LHCN-M2 (cell line): ENCODE measurements around the gene RASSF4. TPM values are rescaled to one million over a fixed set of nuclear protein-coding genes. Genes with fewer than 3 reads are reported as not detected.

Experiments
- DNase-seq: peaks from one replicate; pipeline ENCODE4 v3.0.0-alpha.2; 2012; ENCODE audit warnings: low read depth
- total RNA-seq: library from RNA; depleted of rRNA; stranded (reverse); fragments of >200 nt; gene quantifications from 2 replicates; pipeline ENCODE4 v1.2.3, GENCODE V29; 2014

The RASSF4 gene
- total RNA-seq, 1 experiment from 2014 or later = 29.5 TPM

- DNase-seq = no peak
These were observed 16.1 kb downstream of the RASSF4 start for GRCh38 chr10:44975431-44976331.

GRCh38 chr10:44976352-44977198 is 17.0 kb downstream of the RASSF4 start:
- no peak for DNase-seq

GRCh38 chr10:44977287-44978212 is 17.9 kb downstream of the RASSF4 start:
- no peak for DNase-seq

GRCh38 chr10:44978213-44978569 is 18.6 kb downstream of the RASSF4 start:
- DNase-seq = no peak

GRCh38 chr10:44978570-44979280 is 19.1 kb downstream of the RASSF4 start, which contains the start of gene DEPP1:
TSS of gene DEPP1 (minus strand) at chr10:44978809. CDS start at chr10:44978030, 779 bp downstream.
- peak; percentile 93 for DNase-seq

- no peak for DNase-seq
These were observed 19.9 kb downstream of the RASSF4 start for GRCh38 chr10:44979281-44980191.

- peak; percentile 29 for DNase-seq
These were observed 20.9 kb downstream of the RASSF4 start for GRCh38 chr10:44980309-44981171.

GRCh38 chr10:44981172-44982113 is 21.8 kb downstream of the RASSF4 start:
- DNase-seq = peak; percentile 91

GRCh38 chr10:44982114-44982460 is 22.5 kb downstream of the RASSF4 start:
- peak; percentile 86 for DNase-seq

- no peak for DNase-seq
These were observed 22.9 kb downstream of the RASSF4 start for GRCh38 chr10:44982496-44982895.

- no peak for DNase-seq
These were observed 23.7 kb downstream of the RASSF4 start for GRCh38 chr10:44983066-44983894.

- no peak for DNase-seq
These were observed 24.3 kb downstream of the RASSF4 start for GRCh38 chr10:44983895-44984278.

- DNase-seq = no peak
These were observed 25.1 kb downstream of the RASSF4 start for GRCh38 chr10:44984671-44985101.

GRCh38 chr10:44985175-44985681 is 25.6 kb downstream of the RASSF4 start:
- no peak for DNase-seq

- DNase-seq = no peak
These were observed 26.6 kb downstream of the RASSF4 start for GRCh38 chr10:44986179-44986578.

- DNase-seq = no peak
These were observed 27.1 kb downstream of the RASSF4 start for GRCh38 chr10:44986670-44987069.
